ENCODE data around the gene RNASE8.

The RNASE8 gene

DNA sequence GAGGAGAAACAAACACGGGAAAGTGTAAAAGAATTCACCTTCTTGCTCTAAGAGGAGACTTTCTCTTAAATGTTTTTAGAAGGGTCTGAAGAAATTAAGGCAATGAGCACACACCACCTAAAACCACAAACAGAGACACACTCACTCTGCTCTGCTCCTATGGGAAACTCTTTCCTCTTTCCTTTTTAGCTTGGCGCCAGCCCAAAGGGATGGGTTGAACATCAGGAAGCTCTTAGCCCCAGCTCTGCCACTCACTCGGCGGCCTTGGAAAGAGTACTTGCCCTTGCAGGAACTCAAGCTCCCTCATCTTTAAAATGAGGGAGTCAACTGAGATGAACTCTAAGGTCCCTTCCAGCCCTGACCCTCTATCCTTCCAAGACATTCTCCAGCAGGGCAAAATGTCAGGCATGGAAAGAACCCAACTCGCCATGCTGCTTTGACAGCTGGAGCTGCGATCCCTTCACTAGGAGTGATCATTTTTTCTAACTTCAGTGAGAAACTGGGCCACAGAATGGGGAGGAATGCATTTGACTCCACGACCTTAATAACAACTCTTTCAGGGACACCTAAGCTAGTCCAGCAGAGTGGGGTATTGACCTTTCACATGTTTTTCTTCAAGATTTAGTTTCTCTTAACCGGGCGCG is 980 bp upstream of the RNASE8 start:
- Histone ChIP-seq H3K27ac (ENCODE audit: low read length) (no peak overlapping the region), H3K4me1 (ENCODE audit: insufficient read depth, low read length) (no peaks in the 10 kb centered on the region), H3K4me3 (ENCODE audit: low read length) (no peak overlapping the region), H3K27me3 (ENCODE audit: insufficient read depth, low read length) (no peaks in the 10 kb centered on the region), H3K9ac (ENCODE audit: low read depth, low read length) (no peak overlapping the region), H3K36me3 (ENCODE audit: insufficient read depth, low read depth, low read length) (no peaks in the 10 kb centered on the region), H3K9me3 (ENCODE audit: insufficient read depth, low read depth, low read length) (no peaks in the 10 kb centered on the region)

GRCh38 chr14:21058903-21059302 is 1.3 kb downstream of the RNASE8 start:
- H3K27ac ChIP-seq (ENCODE audit: low read length) = no peak overlapping the region

GRCh38 chr14:21059842-21060613 is 2.4 kb downstream of the RNASE8 start:
- Histone ChIP-seq H3K9ac (ENCODE audit: low read depth, low read length) (no peak overlapping the region), H3K27me3 (ENCODE audit: insufficient read depth, low read length) (no peaks in the 10 kb centered on the region), H3K36me3 (ENCODE audit: insufficient read depth, low read depth, low read length) (no peaks in the 10 kb centered on the region), H3K4me3 (ENCODE audit: low read length) (no peak overlapping the region), H3K4me1 (ENCODE audit: insufficient read depth, low read length) (peaks cover 8% of the 10 kb centered on the region; the same call in 1 of the 2 replicates), H3K9me3 (ENCODE audit: insufficient read depth, low read depth, low read length) (no peaks in the 10 kb centered on the region), H3K27ac (ENCODE audit: low read length) (no peak overlapping the region)

More at GRCh38 chr14:21058903-21059302, 1.3 kb downstream of the RNASE8 start:
- Histone ChIP-seq H3K27me3 (ENCODE audit: insufficient read depth, low read length) (no peaks in the 10 kb centered on the region), H3K4me1 (ENCODE audit: insufficient read depth, low read length) (peaks cover 7% of the 10 kb centered on the region; the same call in 1 of the 2 replicates), H3K9ac (ENCODE audit: low read depth, low read length) (no peak overlapping the region), H3K9me3 (ENCODE audit: insufficient read depth, low read depth, low read length) (no peaks in the 10 kb centered on the region), H3K36me3 (ENCODE audit: insufficient read depth, low read depth, low read length) (no peaks in the 10 kb centered on the region), H3K4me3 (ENCODE audit: low read length) (no peak overlapping the region)

DNA sequence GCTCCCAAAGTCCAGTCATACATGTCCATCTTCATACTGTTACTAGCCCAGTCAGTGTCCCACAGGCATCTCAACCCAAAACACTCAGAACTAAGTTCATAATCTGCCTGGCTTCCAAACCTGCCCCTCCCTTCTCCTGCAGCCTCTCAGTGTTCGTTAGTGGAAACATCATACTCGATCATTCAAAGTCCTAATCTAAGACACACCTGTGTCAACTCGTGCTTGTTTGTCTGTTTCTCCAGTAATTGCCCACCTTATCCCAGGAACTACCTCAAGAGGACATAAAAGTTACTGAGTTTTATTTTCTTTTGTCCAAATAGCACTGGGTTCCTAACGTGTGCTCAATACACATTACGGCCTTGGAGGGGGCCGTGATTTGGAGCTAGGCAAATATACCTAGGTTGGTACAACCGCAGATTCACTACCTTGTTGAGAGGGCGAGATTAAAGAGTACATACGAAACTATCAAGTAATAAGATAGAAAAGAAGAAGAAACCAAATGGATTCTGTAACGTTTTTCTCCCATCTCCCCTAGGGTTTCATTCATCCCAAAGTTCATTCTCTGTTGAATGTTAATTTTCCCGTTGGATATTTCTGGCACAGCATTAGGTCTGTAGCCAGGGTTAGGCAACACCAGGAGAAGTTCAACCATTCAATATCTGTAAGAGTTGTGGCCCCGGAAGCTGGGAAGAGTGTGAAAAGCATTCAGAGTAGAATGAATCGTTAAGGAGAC is 3.2 kb downstream of the RNASE8 start:
- no peak overlapping the region for H3K4me3 ChIP-seq (ENCODE audit: low read length)
- H3K27me3 ChIP-seq (ENCODE audit: insufficient read depth, low read length) = no peaks in the 10 kb centered on the region
- peaks cover 8% of the 10 kb centered on the region; the same call in 1 of the 2 replicates for H3K4me1 ChIP-seq (ENCODE audit: insufficient read depth, low read length)

GRCh38 chr14:21061347-21061668 is 3.7 kb downstream of the RNASE8 start:
- Histone ChIP-seq H3K4me1 (ENCODE audit: insufficient read depth, low read length) (peaks cover 8% of the 10 kb centered on the region; the same call in 1 of the 2 replicates), H3K9me3 (ENCODE audit: insufficient read depth, low read depth, low read length) (no peaks in the 10 kb centered on the region), H3K27ac (ENCODE audit: low read length) (no peak overlapping the region), H3K36me3 (ENCODE audit: insufficient read depth, low read depth, low read length) (no peaks in the 10 kb centered on the region), H3K27me3 (ENCODE audit: insufficient read depth, low read length) (no peaks in the 10 kb centered on the region), H3K4me3 (ENCODE audit: low read length) (no peak overlapping the region), H3K9ac (ENCODE audit: low read depth, low read length) (no peak overlapping the region)

More for the DNA sequence above, 3.2 kb downstream of the RNASE8 start:
- Histone ChIP-seq H3K9me3 (ENCODE audit: insufficient read depth, low read depth, low read length) (no peaks in the 10 kb centered on the region), H3K27ac (ENCODE audit: low read length) (no peak overlapping the region), H3K9ac (ENCODE audit: low read depth, low read length) (no peak overlapping the region), H3K36me3 (ENCODE audit: insufficient read depth, low read depth, low read length) (no peaks in the 10 kb centered on the region)

- Histone ChIP-seq H3K36me3 (ENCODE audit: insufficient read depth, low read depth, low read length) (no peaks in the 10 kb centered on the region), H3K27ac (ENCODE audit: low read length) (no peak overlapping the region), H3K9ac (ENCODE audit: low read depth, low read length) (no peak overlapping the region), H3K4me3 (ENCODE audit: low read length) (no peak overlapping the region), H3K9me3 (ENCODE audit: insufficient read depth, low read depth, low read length) (no peaks in the 10 kb centered on the region), H3K4me1 (ENCODE audit: insufficient read depth, low read length) (peaks cover 11% of the 10 kb centered on the region; the same call in 1 of the 2 replicates), H3K27me3 (ENCODE audit: insufficient read depth, low read length) (peaks cover 12% of the 10 kb centered on the region)
Measured at GRCh38 chr14:21063479-21063878, 5.9 kb downstream of the RNASE8 start.

DNA sequence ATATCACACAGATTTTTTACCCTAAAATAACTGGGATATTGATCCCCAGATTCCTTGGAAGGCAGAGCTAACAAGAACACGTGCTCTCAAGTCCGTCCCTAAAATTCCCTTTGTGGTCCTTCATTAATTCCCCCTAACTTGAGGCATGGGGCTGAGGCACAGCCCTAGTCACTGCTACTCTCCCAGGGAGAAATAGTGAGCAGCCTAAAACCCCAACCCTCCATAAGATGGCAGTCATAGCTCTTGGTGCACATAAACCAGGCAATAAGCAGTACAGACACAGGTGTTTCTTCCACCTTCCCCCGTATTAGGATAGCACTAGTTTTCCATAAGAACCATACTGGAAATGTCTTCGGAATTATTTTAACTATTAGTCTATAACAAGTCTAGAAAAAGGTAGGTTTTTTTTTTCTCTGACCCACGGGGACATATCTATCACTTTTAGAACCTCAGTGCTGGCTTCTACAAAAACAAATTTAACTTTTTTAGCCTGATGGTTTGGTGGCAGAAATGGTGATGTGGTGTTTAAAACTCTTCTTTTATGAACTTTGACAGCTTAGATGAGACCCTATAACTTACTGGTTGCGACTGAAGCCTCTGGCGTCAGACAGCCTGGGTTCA is 9.4 kb downstream of the RNASE8 start:
- no peak overlapping the region for H3K27ac ChIP-seq (ENCODE audit: low read length)
- no peak overlapping the region for H3K9ac ChIP-seq (ENCODE audit: low read depth, low read length)
- H3K4me1 ChIP-seq (ENCODE audit: insufficient read depth, low read length) = peaks cover 11% of the 10 kb centered on the region; the same call in 1 of the 2 replicates
- H3K36me3 ChIP-seq (ENCODE audit: insufficient read depth, low read depth, low read length) = no peaks in the 10 kb centered on the region
- H3K4me3 ChIP-seq (ENCODE audit: low read length) = no peak overlapping the region
- peaks cover 21% of the 10 kb centered on the region for H3K27me3 ChIP-seq (ENCODE audit: insufficient read depth, low read length)
- H3K9me3 ChIP-seq (ENCODE audit: insufficient read depth, low read depth, low read length) = no peaks in the 10 kb centered on the region

GRCh38 chr14:21068521-21069387 is 11.1 kb downstream of the RNASE8 start:
- peak overlapping the region; percentile 76 for H3K27ac ChIP-seq (ENCODE audit: low read length)
- H3K36me3 ChIP-seq (ENCODE audit: insufficient read depth, low read depth, low read length) = peaks cover 15% of the 10 kb centered on the region
- H3K9me3 ChIP-seq (ENCODE audit: insufficient read depth, low read depth, low read length) = no peaks in the 10 kb centered on the region
- peak overlapping the region; percentile 94; the same call in 1 of the 2 replicates for H3K9ac ChIP-seq (ENCODE audit: low read depth, low read length)
- peaks cover 21% of the 10 kb centered on the region for H3K27me3 ChIP-seq (ENCODE audit: insufficient read depth, low read length)
- peaks cover 10% of the 10 kb centered on the region for H3K4me1 ChIP-seq (ENCODE audit: insufficient read depth, low read length)
- H3K4me3 ChIP-seq (ENCODE audit: low read length) = peak overlapping the region; percentile 94

GRCh38 chr14:21069388-21070082 is 11.9 kb downstream of the RNASE8 start:
- peaks cover 23% of the 10 kb centered on the region for H3K36me3 ChIP-seq (ENCODE audit: insufficient read depth, low read depth, low read length)
- H3K9me3 ChIP-seq (ENCODE audit: insufficient read depth, low read depth, low read length) = no peaks in the 10 kb centered on the region
- peak overlapping the region; percentile 94 for H3K4me3 ChIP-seq (ENCODE audit: low read length)
- H3K27ac ChIP-seq (ENCODE audit: low read length) = peak overlapping the region; percentile 76
- H3K4me1 ChIP-seq (ENCODE audit: insufficient read depth, low read length) = peaks cover 8% of the 10 kb centered on the region
- H3K9ac ChIP-seq (ENCODE audit: low read depth, low read length) = peak overlapping the region; percentile 94; the same call in 1 of the 2 replicates
- H3K27me3 ChIP-seq (ENCODE audit: insufficient read depth, low read length) = peaks cover 21% of the 10 kb centered on the region

DNA sequence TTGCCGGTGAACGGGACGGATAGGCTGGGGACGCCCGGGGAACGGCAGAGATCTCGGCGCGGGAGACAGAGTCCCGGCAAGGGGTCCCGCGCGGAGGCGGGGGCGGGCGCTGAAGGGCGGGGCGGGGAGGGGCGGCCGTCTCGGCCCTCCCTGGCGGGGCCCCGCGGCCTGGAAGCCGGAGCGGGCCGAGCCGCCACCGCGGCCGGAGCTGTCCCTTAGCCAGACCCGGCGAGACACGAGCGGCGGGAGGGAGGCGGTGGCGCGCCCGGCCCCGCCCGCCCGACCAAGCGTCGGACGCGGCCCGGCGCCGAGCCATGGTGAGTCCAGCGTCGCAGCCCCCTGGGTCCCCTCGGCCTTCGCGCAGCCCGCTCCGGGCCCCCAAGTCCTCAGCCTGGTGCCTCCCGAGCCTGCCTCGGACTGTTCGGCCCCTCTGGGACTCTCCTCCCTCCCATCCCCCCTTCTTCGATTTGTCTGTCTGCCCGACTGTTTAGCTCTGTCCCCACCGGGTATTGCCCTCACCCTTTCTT is 12.5 kb downstream of the RNASE8 start, which contains the start of gene ARHGEF40:
Gene ARHGEF40, plus strand, starts transcription at position 222 of the 527 bp plus-strand sequence. Its CDS starts 93 bp downstream, at position 315.
- H3K4me1 ChIP-seq (ENCODE audit: insufficient read depth, low read length) = peaks cover 8% of the 10 kb centered on the region
- peak within 1 kb of the TSS; percentile 94 for H3K9ac ChIP-seq (ENCODE audit: low read depth, low read length)
- no peaks in the 10 kb centered on the region for H3K9me3 ChIP-seq (ENCODE audit: insufficient read depth, low read depth, low read length)
- H3K27me3 ChIP-seq (ENCODE audit: insufficient read depth, low read length) = peaks cover 21% of the 10 kb centered on the region
- H3K4me3 ChIP-seq (ENCODE audit: low read length) = peak within 1 kb of the TSS; percentile 94
- H3K36me3 ChIP-seq (ENCODE audit: insufficient read depth, low read depth, low read length) = peaks cover 29% of the 10 kb centered on the region
- peak within 1 kb of the TSS; percentile 80 for H3K27ac ChIP-seq (ENCODE audit: low read length)

All from iPS-20b (cell line).